ENCODE results near the gene RFX1.

DNA sequence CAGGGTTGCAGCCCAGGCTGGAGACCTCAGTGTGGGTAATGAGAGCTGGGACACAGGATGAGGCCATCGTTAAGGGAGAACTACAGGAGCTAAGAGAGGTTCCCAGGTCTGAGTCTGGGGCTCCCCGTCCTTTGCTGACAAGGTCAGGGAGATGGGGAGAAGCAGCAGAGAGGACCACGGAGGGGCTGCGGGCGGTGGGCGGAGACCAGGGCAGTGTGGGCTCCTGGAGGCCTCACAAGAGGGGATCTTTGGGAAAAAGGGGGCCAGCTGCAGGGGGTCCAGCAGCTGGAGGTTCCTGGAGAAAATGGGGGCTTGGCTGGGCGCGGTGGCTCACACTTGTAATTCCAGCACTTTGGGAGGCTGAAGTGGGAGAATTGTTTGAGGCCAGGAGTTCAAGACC is 16.0 kb downstream of the RFX1 start:
- no peak for TF ChIP-seq EZH2phosphoT487 (IDR thresholded peaks at IDR 0.05; ENCODE audit: low read depth)
- TF ChIP-seq, protein P1, sequence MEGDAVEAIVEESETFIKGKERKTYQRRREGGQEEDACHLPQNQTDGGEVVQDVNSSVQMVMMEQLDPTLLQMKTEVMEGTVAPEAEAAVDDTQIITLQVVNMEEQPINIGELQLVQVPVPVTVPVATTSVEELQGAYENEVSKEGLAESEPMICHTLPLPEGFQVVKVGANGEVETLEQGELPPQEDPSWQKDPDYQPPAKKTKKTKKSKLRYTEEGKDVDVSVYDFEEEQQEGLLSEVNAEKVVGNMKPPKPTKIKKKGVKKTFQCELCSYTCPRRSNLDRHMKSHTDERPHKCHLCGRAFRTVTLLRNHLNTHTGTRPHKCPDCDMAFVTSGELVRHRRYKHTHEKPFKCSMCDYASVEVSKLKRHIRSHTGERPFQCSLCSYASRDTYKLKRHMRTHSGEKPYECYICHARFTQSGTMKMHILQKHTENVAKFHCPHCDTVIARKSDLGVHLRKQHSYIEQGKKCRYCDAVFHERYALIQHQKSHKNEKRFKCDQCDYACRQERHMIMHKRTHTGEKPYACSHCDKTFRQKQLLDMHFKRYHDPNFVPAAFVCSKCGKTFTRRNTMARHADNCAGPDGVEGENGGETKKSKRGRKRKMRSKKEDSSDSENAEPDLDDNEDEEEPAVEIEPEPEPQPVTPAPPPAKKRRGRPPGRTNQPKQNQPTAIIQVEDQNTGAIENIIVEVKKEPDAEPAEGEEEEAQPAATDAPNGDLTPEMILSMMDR (IDR thresholded peaks at IDR 0.05; ENCODE audit: low read depth, low read length) = no peak

Measured in OCI-LY3 (cell line).